Neuronal stem cell (in vitro differentiated cells): Measurements from ENCODE around the gene TMEM145.
"Not testable (repeated sequence)": the region's sequence is repeated elsewhere in the genome, so short reads cannot be mapped to it uniquely, and the experiment has no call there.

Source experiments
- DNase-seq: peaks from one replicate; pipeline ENCODE4 v3.0.0-alpha.2; 2013; ENCODE audit warnings: low spot score
- H2AFZ ChIP-seq: one replicate; pipeline ENCODE4 v1.6.1; 2013; ENCODE audit warnings: mild to moderate bottlenecking, low read length, inconsistent platforms
- H2AK5ac ChIP-seq: 2 replicates; pipeline ENCODE4 v1.6.1; 2013; ENCODE audit warnings: low read depth, mild to moderate bottlenecking, inconsistent platforms, low read length, moderate library complexity, mixed read lengths
- H2BK120ac ChIP-seq: 2 replicates; pipeline ENCODE4 v1.6.1; 2013; ENCODE audit warnings: low read depth, mild to moderate bottlenecking, inconsistent platforms, low read length, moderate library complexity, mixed read lengths
- H2BK12ac ChIP-seq: one replicate; pipeline ENCODE4 v1.6.1; 2013; ENCODE audit warnings: low read length, inconsistent platforms
- H2BK15ac ChIP-seq: 2 replicates; pipeline ENCODE4 v1.6.1; 2013; ENCODE audit warnings: mild to moderate bottlenecking, low read length, inconsistent platforms, mixed read lengths
- H2BK5ac ChIP-seq: one replicate; pipeline ENCODE4 v1.6.1; 2013; ENCODE audit warnings: inconsistent platforms, mild to moderate bottlenecking, low read length, moderate library complexity
- H3K14ac ChIP-seq: one replicate; pipeline ENCODE4 v1.6.1; 2013; ENCODE audit warnings: low read length, inconsistent platforms
- H3K18ac ChIP-seq: 2 replicates; pipeline ENCODE4 v1.6.1; 2013; ENCODE audit warnings: low read length, inconsistent platforms
- H3K23ac ChIP-seq: 2 replicates; pipeline ENCODE4 v1.6.1; 2013; ENCODE audit warnings: low read depth, mild to moderate bottlenecking, mixed read lengths, low read length, inconsistent platforms; ENCODE audit not compliant: poor library complexity
- H3K27ac ChIP-seq: replicated peaks from 3 replicates; pipeline ENCODE4 v1.5.1; 2013; ENCODE audit warnings: low read length, inconsistent platforms
- H3K27me3 ChIP-seq, 3 experiments: 2 replicates each; pipeline ENCODE4 v1.6.1; 2013; ENCODE audit warnings: low read length in 3 of 3, mild to moderate bottlenecking in 2 of 3, inconsistent platforms in 1 of 3, low read depth in 1 of 3, mixed read lengths in 1 of 3, moderate library complexity in 1 of 3; ENCODE audit not compliant: control insufficient read depth in 3 of 3, insufficient read depth in 3 of 3
- H3K36me3 ChIP-seq, 2 donors: replicated peaks in 1 of 2; 2 replicates each; pipeline ENCODE4 v1.6.1; 2013; ENCODE audit warnings: low read length in 2 of 2; ENCODE audit not compliant: control insufficient read depth in 2 of 2, insufficient read depth in 2 of 2
- H3K4ac ChIP-seq: 2 replicates; pipeline ENCODE4 v1.6.1; 2013; ENCODE audit warnings: inconsistent platforms, mild to moderate bottlenecking, low read length, moderate library complexity
- H3K4me1 ChIP-seq, 2 donors: 1 replicate in 1 of 2; 2 replicates in 1 of 2; pipeline ENCODE4 v1.6.1; 2013; ENCODE audit warnings: low read length in 2 of 2, low read depth in 1 of 2; ENCODE audit not compliant: control insufficient read depth in 2 of 2, insufficient read depth in 1 of 2
- H3K4me2 ChIP-seq: one replicate; pipeline ENCODE4 v1.6.1; 2013; ENCODE audit warnings: mild to moderate bottlenecking, low read length, inconsistent platforms; ENCODE audit not compliant: insufficient read depth, poor library complexity, severe bottlenecking
- H3K4me3 ChIP-seq, 2 donors: 2 replicates each; pipeline ENCODE4 v1.5.1; 2013; ENCODE audit warnings: low read length in 2 of 2, mild to moderate bottlenecking in 2 of 2, inconsistent platforms in 1 of 2, moderate library complexity in 1 of 2
- H3K79me1 ChIP-seq: one replicate; pipeline ENCODE4 v1.6.1; 2013; ENCODE audit warnings: low read depth, mild to moderate bottlenecking, inconsistent platforms, low read length, moderate library complexity
- H3K9ac ChIP-seq: one replicate; pipeline ENCODE4 v1.6.1; 2013; ENCODE audit warnings: mild to moderate bottlenecking, low read depth, low read length, inconsistent platforms; ENCODE audit not compliant: poor library complexity
- H3K9me3 ChIP-seq, 2 donors: replicated peaks in 1 of 2; 2 replicates each; pipeline versions ENCODE3 to v1.6.1; 2013; ENCODE audit warnings: low read length in 2 of 2, mild to moderate bottlenecking in 2 of 2, inconsistent platforms in 1 of 2, low read depth in 1 of 2, mixed read lengths in 1 of 2, moderate library complexity in 1 of 2; ENCODE audit not compliant: control insufficient read depth in 2 of 2, insufficient read depth in 1 of 2
- H4K8ac ChIP-seq: one replicate; pipeline ENCODE4 v1.6.1; 2013; ENCODE audit warnings: low read depth, mild to moderate bottlenecking, inconsistent platforms, low read length, moderate library complexity
- H4K91ac ChIP-seq: one replicate; pipeline ENCODE4 v1.6.1; 2013; ENCODE audit warnings: low read length, low read depth, mild to moderate bottlenecking, inconsistent platforms; ENCODE audit not compliant: poor library complexity
- WGBS, 2 donors: extraction: QIAGEN DNeasy Blood & Tissue Kit; methylation state at CpG; one replicate each; pipeline ENCODE4 v1.1.7; 2013; ENCODE audit warnings: missing lambda C conversion rate in 2 of 2, mixed read lengths in 1 of 2; ENCODE audit not compliant: insufficient read length in 2 of 2, insufficient replicate concordance in 1 of 2; ENCODE audit errors: extremely low coverage in 2 of 2; 5-methylcytosine and 5-hydroxymethylcytosine counted together

TMEM145 gene

DNA sequence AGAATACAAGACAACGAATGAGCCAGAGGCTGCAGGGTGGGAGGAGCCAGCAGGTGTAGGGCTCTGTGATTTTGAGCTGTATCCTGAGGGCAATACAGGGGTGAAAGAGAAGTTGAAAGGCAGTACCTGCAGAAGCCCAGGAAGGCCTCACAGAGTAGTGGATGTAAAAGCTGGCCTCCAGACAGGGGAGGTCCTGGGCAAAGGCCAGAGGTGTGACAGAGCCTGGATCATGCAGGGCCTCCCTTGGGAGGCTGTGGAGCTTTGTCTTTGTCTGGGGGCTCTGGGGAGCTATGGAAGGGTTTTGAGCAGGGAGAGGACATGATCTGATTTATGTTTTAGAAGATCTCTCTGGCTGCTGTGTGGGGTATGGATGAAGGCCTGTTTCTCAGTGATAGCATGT lies 15.0 kb downstream of the TMEM145 start:
- no peak overlapping the region for H3K27ac ChIP-seq
- peaks cover 12% of the 10 kb centered on the region for H3K79me1 ChIP-seq
- no peak overlapping the region for H2BK12ac ChIP-seq
- H2AFZ ChIP-seq = no peak overlapping the region
- H3K4me1 ChIP-seq = peaks cover 3 to 9% of the 10 kb centered on the region in 2 donors
- no CpG with 5 or more reads among the region's 1 CpG for WGBS, 2 donors
- DNase-seq = no peak
- H3K14ac ChIP-seq = no peak overlapping the region
- H2BK15ac ChIP-seq = no peak overlapping the region
- H3K4me2 ChIP-seq = no peak overlapping the region
- H3K18ac ChIP-seq = no peak overlapping the region
- H3K27me3 ChIP-seq = peaks cover 4 to 19% (median 10%) of the 10 kb centered on the region in 3 experiments
- peaks cover 0 to 2% of the 10 kb centered on the region in 2 donors for H3K36me3 ChIP-seq
- H2BK120ac ChIP-seq = no peak overlapping the region
- H4K91ac ChIP-seq = no peak overlapping the region
- H2AK5ac ChIP-seq = no peak overlapping the region
- H3K9me3 ChIP-seq = no peaks in the 10 kb centered on the region
- no peak overlapping the region for H3K9ac ChIP-seq
- H3K23ac ChIP-seq = no peak overlapping the region
- H3K4me3 ChIP-seq = no peak overlapping the region
- H3K4ac ChIP-seq = no peak overlapping the region
- H4K8ac ChIP-seq = no peak overlapping the region
- no peak overlapping the region for H2BK5ac ChIP-seq

DNA sequence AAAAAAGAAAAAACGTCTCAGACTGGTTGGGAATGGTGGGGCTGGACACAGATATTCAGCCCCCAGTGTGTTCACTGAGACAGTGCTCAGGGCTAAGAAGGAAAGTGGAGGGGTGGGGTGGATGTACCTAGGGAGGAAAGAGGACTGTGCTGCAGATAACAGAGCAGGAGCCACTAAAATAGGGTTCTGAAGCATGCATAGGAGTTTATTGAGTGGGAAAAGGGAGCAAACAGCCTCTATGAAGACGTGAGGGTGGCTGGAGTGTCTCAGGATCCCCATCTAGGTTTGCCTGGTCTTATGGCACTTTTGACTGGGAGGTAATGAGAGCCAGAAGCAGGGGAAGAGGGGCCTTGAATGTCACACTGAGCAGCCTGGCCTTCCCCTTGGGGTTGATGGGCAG lies 15.7 kb downstream of the TMEM145 start:
- no peaks in the 10 kb centered on the region for H3K9me3 ChIP-seq
- no peak overlapping the region for H3K23ac ChIP-seq
- H2AFZ ChIP-seq = no peak overlapping the region
- H2BK5ac ChIP-seq = no peak overlapping the region
- no peak for DNase-seq
- H2BK15ac ChIP-seq = no peak overlapping the region
- H3K36me3 ChIP-seq = peaks cover 0 to 6% of the 10 kb centered on the region in 2 donors
- no CpG with 5 or more reads among the region's 2 CpGs for WGBS, 2 donors
- H3K4me1 ChIP-seq = peaks cover 3 to 9% of the 10 kb centered on the region in 2 donors
- no peak overlapping the region for H3K4me3 ChIP-seq
- H3K18ac ChIP-seq = no peak overlapping the region
- H2AK5ac ChIP-seq = no peak overlapping the region
- H2BK12ac ChIP-seq = no peak overlapping the region
- H3K14ac ChIP-seq = no peak overlapping the region
- H3K79me1 ChIP-seq = peaks cover 16% of the 10 kb centered on the region
- peaks cover 0 to 12% (median 4%) of the 10 kb centered on the region in 3 experiments for H3K27me3 ChIP-seq
- no peak overlapping the region for H2BK120ac ChIP-seq
- H4K8ac ChIP-seq = no peak overlapping the region
- H3K4ac ChIP-seq = no peak overlapping the region
- no peak overlapping the region for H3K4me2 ChIP-seq
- no peak overlapping the region for H3K27ac ChIP-seq
- no peak overlapping the region for H3K9ac ChIP-seq
- H4K91ac ChIP-seq = no peak overlapping the region

DNA sequence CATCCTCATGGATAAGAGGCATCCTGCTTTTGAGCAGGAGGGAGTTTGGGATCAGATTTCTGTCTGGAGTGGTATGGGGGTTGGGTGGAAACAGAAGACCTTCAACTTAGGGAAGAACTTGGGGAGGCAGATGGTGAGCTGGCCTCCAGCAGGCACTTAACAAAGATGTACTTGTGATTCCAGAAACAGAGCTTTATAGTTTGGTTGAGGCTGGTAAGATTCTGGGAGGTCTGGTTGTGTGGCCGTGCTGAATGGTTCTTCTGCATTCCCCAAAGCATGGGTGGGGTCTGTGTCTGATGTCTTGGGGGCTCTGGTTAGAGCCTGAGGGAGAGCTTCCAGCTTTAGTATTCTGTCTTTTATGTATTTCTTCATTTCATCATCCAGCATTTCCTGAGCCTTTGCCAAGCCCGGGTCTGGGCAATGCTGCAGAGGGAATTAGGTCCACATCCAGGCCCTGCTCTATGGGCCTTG lies 17.2 kb downstream of the TMEM145 start:
- DNase-seq = no peak
- WGBS, 2 donors = no CpG with 5 or more reads among the region's 2 CpGs

DNA sequence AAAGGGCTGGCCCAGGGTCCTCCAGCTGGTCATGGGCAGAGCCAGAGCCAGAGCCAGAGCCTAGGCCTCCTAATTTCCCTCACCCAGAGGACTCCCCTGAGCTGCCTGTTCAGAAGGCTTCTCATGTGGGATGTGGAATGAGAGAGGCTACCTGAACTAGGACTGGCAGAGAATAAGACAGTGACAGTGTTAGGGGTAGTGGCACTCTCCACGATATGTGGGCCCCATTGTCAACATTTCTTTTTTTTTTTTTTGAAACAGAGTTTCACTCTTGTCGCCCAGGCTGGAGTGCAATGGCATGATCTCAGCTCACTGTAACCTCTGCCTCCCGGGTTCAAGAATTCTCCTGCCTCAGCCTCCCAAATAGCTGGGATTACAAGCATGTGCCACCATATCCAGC lies 18.2 kb downstream of the TMEM145 start:
- H4K8ac ChIP-seq = not testable (repeated sequence)

More for the DNA sequence above, 17.2 kb downstream of the TMEM145 start:
- H3K27ac ChIP-seq = no peak overlapping the region
- H2AFZ ChIP-seq = no peak overlapping the region
- no peak overlapping the region for H3K4ac ChIP-seq
- H3K23ac ChIP-seq = peak overlapping the region; percentile 12
- no peak overlapping the region for H3K9ac ChIP-seq
- no peak overlapping the region for H4K91ac ChIP-seq
- peaks cover 20% of the 10 kb centered on the region for H3K79me1 ChIP-seq
- H2BK5ac ChIP-seq = no peak overlapping the region
- H3K9me3 ChIP-seq = no peaks in the 10 kb centered on the region
- H3K14ac ChIP-seq = no peak overlapping the region
- no peak overlapping the region for H4K8ac ChIP-seq
- H2BK15ac ChIP-seq = no peak overlapping the region
- no peak overlapping the region for H2BK12ac ChIP-seq
- no peak overlapping the region for H2AK5ac ChIP-seq
- no peak overlapping the region for H3K4me3 ChIP-seq
- no peak overlapping the region for H2BK120ac ChIP-seq
- no peak overlapping the region for H3K18ac ChIP-seq
- peaks cover 0 to 11% of the 10 kb centered on the region in 2 donors for H3K36me3 ChIP-seq
- no peak overlapping the region for H3K4me2 ChIP-seq
- peaks cover 3 to 6% of the 10 kb centered on the region in 2 donors for H3K4me1 ChIP-seq
- H3K27me3 ChIP-seq = no peaks in the 10 kb centered on the region

More for the DNA sequence above, 18.2 kb downstream of the TMEM145 start:
- not testable (repeated sequence) for H2AK5ac ChIP-seq, H3K4me1 ChIP-seq, H3K23ac ChIP-seq, H3K4me2 ChIP-seq, H2BK15ac ChIP-seq, H4K91ac ChIP-seq, H3K27ac ChIP-seq, H3K4me3 ChIP-seq, H3K9ac ChIP-seq, H3K4ac ChIP-seq, H2BK12ac ChIP-seq, H2BK120ac ChIP-seq, H3K14ac ChIP-seq, H3K9me3 ChIP-seq, H3K18ac ChIP-seq, DNase-seq, H2AFZ ChIP-seq, H2BK5ac ChIP-seq, H3K27me3 ChIP-seq
- Histone ChIP-seq H3K36me3 (peaks cover 0 to 21% of the 10 kb centered on the region in 2 donors), H3K79me1 (peaks cover 17% of the 10 kb centered on the region)
- no CpG with 5 or more reads among the region's 3 CpGs for WGBS, 2 donors
